Keratinocyte (primary cell): ENCODE measurements around the gene PCDH9. TPM values are rescaled to one million over a fixed set of nuclear protein-coding genes. Genes with fewer than 3 reads are reported as not detected.

ENCODE experiments used
- DNase-seq: peaks from one replicate; pipeline ENCODE4 v3.0.0-alpha.2; 2011; ENCODE audit warnings: low read depth, missing footprints, low spot score
- FAIRE-seq: peaks from 2 replicates; lab custom pipeline; 2011; peaks lifted over from hg19 to GRCh38; lab: Jason Lieb, UNC
- H2AFZ ChIP-seq: 2 replicates; pipeline ENCODE4 v1.6.0; 2012; ENCODE audit warnings: low read length, control low read depth, inconsistent platforms; ENCODE audit not compliant: control insufficient read depth
- H3K27ac ChIP-seq: 2 replicates; pipeline ENCODE4 v1.5.1; 2011; ENCODE audit warnings: low read length; ENCODE audit not compliant: control insufficient read depth, insufficient read depth
- H3K27me3 ChIP-seq: 3 replicates; pipeline ENCODE4 v1.6.0; 2011; ENCODE audit warnings: low read length; ENCODE audit not compliant: control insufficient read depth, insufficient read depth; ENCODE audit errors: extremely low read depth
- H3K36me3 ChIP-seq, 2 experiments: 2 replicates in 1 of 2; 3 replicates in 1 of 2; pipeline ENCODE4 v1.5.1; 2011; ENCODE audit warnings: low read length in 2 of 2, mild to moderate bottlenecking in 1 of 2; ENCODE audit not compliant: control insufficient read depth in 2 of 2, insufficient read depth in 2 of 2; ENCODE audit errors: extremely low read depth in 1 of 2
- H3K4me1 ChIP-seq: 3 replicates; pipeline ENCODE4 v1.5.1; 2011; ENCODE audit warnings: low read length; ENCODE audit not compliant: control insufficient read depth, insufficient read depth; ENCODE audit errors: extremely low read depth
- H3K4me2 ChIP-seq: 3 replicates; pipeline ENCODE4 v1.6.0; 2011; ENCODE audit warnings: low read depth, low read length; ENCODE audit not compliant: control insufficient read depth, insufficient read depth; ENCODE audit errors: extremely low read depth
- H3K4me3 ChIP-seq, 3 experiments: fragments of 200-600 bp in 1 of 3; sonication (generic) in 1 of 3; 2 replicates in 2 of 3; 3 replicates in 1 of 3; pipeline ENCODE4 v1.5.1; 2011 to 2016; ENCODE audit warnings: low read length in 3 of 3, mild to moderate bottlenecking in 3 of 3, control low read depth in 2 of 3, inconsistent platforms in 1 of 3, low read depth in 1 of 3, mixed read lengths in 1 of 3, mixed run types in 1 of 3, moderate library complexity in 1 of 3; ENCODE audit not compliant: control insufficient read depth in 2 of 3, insufficient read depth in 2 of 3; ENCODE audit errors: extremely low read depth in 1 of 3
- H3K79me2 ChIP-seq: 2 replicates; pipeline ENCODE4 v1.6.0; 2012; ENCODE audit warnings: low read length; ENCODE audit not compliant: control insufficient read depth, insufficient read depth
- H3K9ac ChIP-seq: 3 replicates; pipeline ENCODE4 v1.6.0; 2011; ENCODE audit warnings: low read length; ENCODE audit not compliant: control insufficient read depth, insufficient read depth; ENCODE audit errors: extremely low read depth
- H3K9me1 ChIP-seq: 3 replicates; pipeline ENCODE4 v1.6.0; 2011; ENCODE audit warnings: low read length; ENCODE audit not compliant: control insufficient read depth, insufficient read depth; ENCODE audit errors: extremely low read depth
- H3K9me3 ChIP-seq: 2 replicates; pipeline ENCODE4 v1.5.1; 2012; ENCODE audit warnings: low read depth, low read length; ENCODE audit not compliant: control insufficient read depth
- H4K20me1 ChIP-seq: 3 replicates; pipeline ENCODE4 v1.6.0; 2011; ENCODE audit warnings: low read length; ENCODE audit not compliant: control insufficient read depth, insufficient read depth; ENCODE audit errors: extremely low read depth
- EZH2 ChIP-seq: IDR thresholded peaks from one replicate; pipeline ENCODE4 v1.6.1; 2012; ENCODE audit warnings: inconsistent platforms, mild to moderate bottlenecking, low read length, moderate library complexity
- dilution Hi-C: fragments of 300-500 bp; cut with MboI; formaldehyde crosslinking; loops from one replicate; pipeline ENCODE4 v1.7.0; 2020; ENCODE audit warnings: low sequenced_read_pairs; ENCODE audit not compliant: extremely low pct_ligation_motif_present
- polyA plus RNA-seq, 5 experiments: library from polyadenylated mRNA; depleted of rRNA in 3 of 5; stranded (reverse) in 3 of 5; stranded (forward) in 1 of 5; unstranded in 1 of 5; fragments of >200 nt; gene quantifications; 1 replicate in 1 of 5; 2 replicates in 3 of 5; 3 replicates in 1 of 5; pipeline versions ENCODE4 v1.2.1 to v1.2.3, GENCODE V29; 2011 to 2012; ENCODE audit warnings: missing spikeins in 2 of 5, low read depth in 1 of 5, low replicate concordance in 1 of 5
- TF ChIP-seq, protein P1 (sequence below), 3 experiments: IDR thresholded peaks in 1 of 3; conservative IDR thresholded peaks in 1 of 3; optimal IDR thresholded peaks in 1 of 3; 2 replicates in 2 of 3; 3 replicates in 1 of 3; pipeline versions ENCODE3 to v1.5.1; 2011; ENCODE audit warnings: low read length in 3 of 3, mild to moderate bottlenecking in 3 of 3, moderate library complexity in 2 of 3, control low read depth in 1 of 3, inconsistent platforms in 1 of 3; ENCODE audit not compliant: insufficient read depth in 2 of 3; ENCODE audit errors: extremely low read depth in 1 of 3

PCDH9 gene
- polyA plus RNA-seq, 1 donor (not counting 4 experiments of a cell fraction or from before 2014, with no cell fraction given): 0.21 TPM

DNA sequence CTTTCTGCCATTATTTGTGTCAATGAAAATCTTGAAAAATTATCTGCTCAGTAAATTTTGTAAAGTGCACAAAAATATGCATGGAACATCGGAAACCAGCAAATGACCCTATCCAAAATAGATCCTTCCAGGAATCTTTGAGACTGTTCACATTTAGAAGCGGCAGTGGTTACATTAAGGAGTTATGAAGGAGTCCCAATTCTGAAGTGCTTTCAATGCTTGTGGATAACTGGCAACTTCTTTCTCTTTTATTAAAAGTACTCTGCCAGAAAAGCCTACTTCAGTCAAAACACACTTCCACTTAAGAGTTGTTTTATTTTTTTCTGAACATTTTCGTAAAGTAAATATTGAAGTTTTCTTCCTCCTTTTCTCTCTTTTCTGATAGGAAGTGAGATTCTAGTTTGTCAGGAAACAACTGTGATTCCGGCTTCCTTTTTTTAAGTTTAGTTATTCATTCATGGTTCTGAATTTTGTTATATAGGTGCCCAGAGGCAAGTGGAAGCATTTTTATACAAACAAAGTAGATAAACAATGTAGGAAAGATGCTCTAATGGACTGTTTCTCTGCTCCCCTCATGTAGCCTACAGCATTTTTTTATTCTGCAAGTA is 83.5 kb downstream of the PCDH9 start:
- Histone ChIP-seq H3K27me3 (no peaks in the 10 kb centered on the region), H3K36me3 (no peaks in the 10 kb centered on the region), H3K9me3 (no peaks in the 10 kb centered on the region), H3K79me2 (no peaks in the 10 kb centered on the region), H2AFZ (no peak overlapping the region), H3K9me1 (no peaks in the 10 kb centered on the region), H3K4me2 (no peak overlapping the region), H3K4me3 (no peak overlapping the region), H3K27ac (no peak overlapping the region), H3K9ac (no peak overlapping the region), H4K20me1 (no peaks in the 10 kb centered on the region), H3K4me1 (no peaks in the 10 kb centered on the region)
- dilution Hi-C loops: no loop called here
- FAIRE-seq (no peak), DNase-seq (no peak)
- TF ChIP-seq EZH2: no peak
- TF ChIP-seq, protein P1, sequence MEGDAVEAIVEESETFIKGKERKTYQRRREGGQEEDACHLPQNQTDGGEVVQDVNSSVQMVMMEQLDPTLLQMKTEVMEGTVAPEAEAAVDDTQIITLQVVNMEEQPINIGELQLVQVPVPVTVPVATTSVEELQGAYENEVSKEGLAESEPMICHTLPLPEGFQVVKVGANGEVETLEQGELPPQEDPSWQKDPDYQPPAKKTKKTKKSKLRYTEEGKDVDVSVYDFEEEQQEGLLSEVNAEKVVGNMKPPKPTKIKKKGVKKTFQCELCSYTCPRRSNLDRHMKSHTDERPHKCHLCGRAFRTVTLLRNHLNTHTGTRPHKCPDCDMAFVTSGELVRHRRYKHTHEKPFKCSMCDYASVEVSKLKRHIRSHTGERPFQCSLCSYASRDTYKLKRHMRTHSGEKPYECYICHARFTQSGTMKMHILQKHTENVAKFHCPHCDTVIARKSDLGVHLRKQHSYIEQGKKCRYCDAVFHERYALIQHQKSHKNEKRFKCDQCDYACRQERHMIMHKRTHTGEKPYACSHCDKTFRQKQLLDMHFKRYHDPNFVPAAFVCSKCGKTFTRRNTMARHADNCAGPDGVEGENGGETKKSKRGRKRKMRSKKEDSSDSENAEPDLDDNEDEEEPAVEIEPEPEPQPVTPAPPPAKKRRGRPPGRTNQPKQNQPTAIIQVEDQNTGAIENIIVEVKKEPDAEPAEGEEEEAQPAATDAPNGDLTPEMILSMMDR (optimal IDR thresholded peaks at IDR 0.05 in 1 of 3, IDR thresholded peaks at IDR 0.05 in 1 of 3, conservative IDR thresholded peaks at IDR 0.05 in 1 of 3; ENCODE audit: extremely low read depth in 1 of 3, insufficient read depth in 2 of 3, low read length in 3 of 3): no peak

DNA sequence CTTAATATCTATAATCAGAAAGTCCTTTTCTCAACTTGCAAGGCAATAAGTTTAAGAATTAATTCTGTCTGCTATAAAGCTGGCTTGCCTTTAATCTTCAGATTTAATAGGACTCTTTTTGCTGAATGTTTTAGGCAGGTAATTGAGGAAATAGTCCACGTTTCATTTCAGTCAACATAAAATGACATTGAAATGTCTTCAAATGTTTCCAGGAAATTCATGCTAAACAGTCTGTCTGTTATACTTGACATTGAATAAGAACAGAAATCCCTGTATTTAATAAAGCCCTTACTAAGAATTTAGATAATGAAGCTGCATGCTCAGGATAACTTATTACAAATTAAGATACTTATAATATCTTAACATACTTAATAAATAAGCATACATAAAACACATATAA is 84.2 kb downstream of the PCDH9 start:
- H3K27ac ChIP-seq: no peak overlapping the region
- TF ChIP-seq EZH2: no peak
- TF ChIP-seq, protein P1 (optimal IDR thresholded peaks at IDR 0.05 in 1 of 3, IDR thresholded peaks at IDR 0.05 in 1 of 3, conservative IDR thresholded peaks at IDR 0.05 in 1 of 3; ENCODE audit: extremely low read depth in 1 of 3, insufficient read depth in 2 of 3, low read length in 3 of 3): no peak
- H4K20me1 ChIP-seq: no peaks in the 10 kb centered on the region
- dilution Hi-C loops: no loop called here
- no peaks in the 10 kb centered on the region for H3K4me1 ChIP-seq
- FAIRE-seq: no peak
- H3K9me1 ChIP-seq: no peaks in the 10 kb centered on the region
- no peak overlapping the region for H3K9ac ChIP-seq
- H3K36me3 ChIP-seq: no peaks in the 10 kb centered on the region
- no peak for DNase-seq
- H3K79me2 ChIP-seq: no peaks in the 10 kb centered on the region
- no peaks in the 10 kb centered on the region for H3K9me3 ChIP-seq
- no peak overlapping the region for H2AFZ ChIP-seq
- no peak overlapping the region for H3K4me2 ChIP-seq
- H3K4me3 ChIP-seq: no peak overlapping the region
- no peaks in the 10 kb centered on the region for H3K27me3 ChIP-seq
